ENCODE results near the gene CYP24A1.
"Not testable (repeated sequence)": the region's sequence is repeated elsewhere in the genome, so short reads cannot be mapped to it uniquely, and the experiment has no call there.

Gene CYP24A1

DNA sequence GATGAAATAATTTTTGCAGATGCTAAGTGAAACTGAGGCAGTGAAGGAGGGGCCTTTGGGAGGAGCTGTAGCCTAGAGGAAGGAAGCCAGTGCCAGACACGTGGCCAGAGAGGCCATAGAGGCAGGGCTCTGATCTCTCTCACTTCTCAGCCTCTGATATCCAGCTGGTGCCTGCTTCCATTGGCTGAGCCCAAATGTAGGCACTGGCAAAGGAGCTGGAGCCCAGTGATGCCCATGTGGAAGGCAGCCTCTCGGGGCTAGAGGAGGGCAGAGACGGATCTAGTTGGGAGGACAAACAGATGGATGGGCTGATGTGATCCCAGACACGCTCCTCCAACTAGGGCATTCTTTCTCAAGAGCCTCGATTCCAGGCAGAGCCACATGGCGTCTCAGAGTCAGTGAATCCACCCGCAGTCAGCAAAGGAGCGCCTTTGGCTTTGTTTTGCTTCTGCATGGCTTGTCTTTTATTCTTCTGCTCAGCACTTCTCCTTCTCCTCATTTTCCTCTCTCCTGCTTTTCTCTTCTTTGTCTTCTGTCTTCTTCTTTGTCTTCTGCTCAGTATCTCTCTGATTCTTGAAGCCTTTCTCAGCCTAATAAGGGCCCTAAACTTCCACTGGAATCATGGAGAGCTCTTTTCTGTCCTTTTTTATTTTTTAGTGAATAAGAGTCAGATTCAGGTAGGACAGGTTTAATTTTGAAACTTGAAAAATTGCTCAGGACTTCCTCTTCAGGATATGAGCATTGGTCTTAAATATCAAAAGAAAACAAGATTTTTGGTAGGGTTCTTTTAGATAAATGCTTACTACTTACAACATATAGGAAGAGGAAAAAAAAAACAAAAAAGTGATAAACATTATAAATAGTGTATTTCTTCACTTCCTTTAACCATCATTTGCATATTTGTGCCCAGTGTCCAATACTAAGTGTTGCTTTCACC lies 41.8 kb downstream of the CYP24A1 start:
- H2AFZ ChIP-seq (ENCODE audit: low read depth, low read length) = no peak overlapping the region
- ATAC-seq (ENCODE audit: insufficient read depth, low read depth) (no peak), DNase-seq (no peak)
- no peak overlapping the region for H3K4me3 ChIP-seq (ENCODE audit: low read depth in 1 of 2, low read length in 2 of 2)
- no peak for TF ChIP-seq CTCF (IDR thresholded peaks at IDR 0.05; ENCODE audit: borderline replicate concordance, extremely low read depth, low read length, poor library complexity, severe bottlenecking)
- no peak for TF ChIP-seq EZH2 (IDR thresholded peaks at IDR 0.05; ENCODE audit: borderline replicate concordance, low read depth, low read length, severe bottlenecking)
- H3K4me2 ChIP-seq (ENCODE audit: insufficient read depth, low read length) = no peak overlapping the region
- no peaks in the 10 kb centered on the region for H3K4me1 ChIP-seq (ENCODE audit: insufficient read depth, low read length)
- peaks cover 12% of the 10 kb centered on the region for H3K27me3 ChIP-seq (ENCODE audit: insufficient read depth, low read length, poor library complexity)
- no peak overlapping the region for H3K27ac ChIP-seq (ENCODE audit: low read length)
- H3K79me2 ChIP-seq (ENCODE audit: insufficient read depth, low read length) = no peaks in the 10 kb centered on the region
- no peaks in the 10 kb centered on the region for H3K9me3 ChIP-seq (ENCODE audit: insufficient read depth, low read length, severe bottlenecking)
- no peak overlapping the region for H3K9ac ChIP-seq (ENCODE audit: low read depth, low read length)
- no peaks in the 10 kb centered on the region for H3K36me3 ChIP-seq (ENCODE audit: insufficient read depth, low read length)
- H4K20me1 ChIP-seq (ENCODE audit: insufficient read depth, low read length) = no peaks in the 10 kb centered on the region

GRCh38 chr20:54131125-54131524 lies 42.7 kb downstream of the CYP24A1 start:
- DNase-seq; ATAC-seq (ENCODE audit: insufficient read depth, low read depth); H3K27ac ChIP-seq (ENCODE audit: low read length); H3K4me3 ChIP-seq (ENCODE audit: low read depth in 1 of 2, low read length in 2 of 2); H3K4me1 ChIP-seq (ENCODE audit: insufficient read depth, low read length); H3K9ac ChIP-seq (ENCODE audit: low read depth, low read length); H3K36me3 ChIP-seq (ENCODE audit: insufficient read depth, low read length); H3K9me3 ChIP-seq (ENCODE audit: insufficient read depth, low read length, severe bottlenecking); H2AFZ ChIP-seq (ENCODE audit: low read depth, low read length); H3K27me3 ChIP-seq (ENCODE audit: insufficient read depth, low read length, poor library complexity); H3K4me2 ChIP-seq (ENCODE audit: insufficient read depth, low read length); H3K79me2 ChIP-seq (ENCODE audit: insufficient read depth, low read length); H4K20me1 ChIP-seq (ENCODE audit: insufficient read depth, low read length): not testable (repeated sequence)

GRCh38 chr20:54129350-54129749 lies 44.4 kb downstream of the CYP24A1 start:
- no peak overlapping the region for H2AFZ ChIP-seq (ENCODE audit: low read depth, low read length)
- TF ChIP-seq EZH2 (IDR thresholded peaks at IDR 0.05; ENCODE audit: borderline replicate concordance, low read depth, low read length, severe bottlenecking) (no peak), CTCF (IDR thresholded peaks at IDR 0.05; ENCODE audit: borderline replicate concordance, extremely low read depth, low read length, poor library complexity, severe bottlenecking) (no peak)
- H3K4me2 ChIP-seq (ENCODE audit: insufficient read depth, low read length) = no peak overlapping the region
- no peaks in the 10 kb centered on the region for H3K36me3 ChIP-seq (ENCODE audit: insufficient read depth, low read length)
- H3K79me2 ChIP-seq (ENCODE audit: insufficient read depth, low read length) = no peaks in the 10 kb centered on the region
- no peaks in the 10 kb centered on the region for H3K9me3 ChIP-seq (ENCODE audit: insufficient read depth, low read length, severe bottlenecking)
- no peak overlapping the region for H3K4me3 ChIP-seq (ENCODE audit: low read depth in 1 of 2, low read length in 2 of 2)
- ATAC-seq (ENCODE audit: insufficient read depth, low read depth) (no peak), DNase-seq (no peak)
- H3K27me3 ChIP-seq (ENCODE audit: insufficient read depth, low read length, poor library complexity) = peaks cover 3% of the 10 kb centered on the region
- H3K4me1 ChIP-seq (ENCODE audit: insufficient read depth, low read length) = no peaks in the 10 kb centered on the region
- H3K9ac ChIP-seq (ENCODE audit: low read depth, low read length) = no peak overlapping the region
- no peaks in the 10 kb centered on the region for H4K20me1 ChIP-seq (ENCODE audit: insufficient read depth, low read length)
- H3K27ac ChIP-seq (ENCODE audit: low read length) = no peak overlapping the region

GRCh38 chr20:54127855-54128574 lies 45.8 kb downstream of the CYP24A1 start:
- Histone ChIP-seq H3K79me2 (ENCODE audit: insufficient read depth, low read length) (no peaks in the 10 kb centered on the region), H3K4me3 (ENCODE audit: low read depth in 1 of 2, low read length in 2 of 2) (no peak overlapping the region), H3K27ac (ENCODE audit: low read length) (no peak overlapping the region), H3K36me3 (ENCODE audit: insufficient read depth, low read length) (no peaks in the 10 kb centered on the region), H3K9ac (ENCODE audit: low read depth, low read length) (no peak overlapping the region), H3K27me3 (ENCODE audit: insufficient read depth, low read length, poor library complexity) (peaks cover 9% of the 10 kb centered on the region), H2AFZ (ENCODE audit: low read depth, low read length) (no peak overlapping the region), H4K20me1 (ENCODE audit: insufficient read depth, low read length) (no peaks in the 10 kb centered on the region), H3K9me3 (ENCODE audit: insufficient read depth, low read length, severe bottlenecking) (no peaks in the 10 kb centered on the region), H3K4me2 (ENCODE audit: insufficient read depth, low read length) (no peak overlapping the region), H3K4me1 (ENCODE audit: insufficient read depth, low read length) (no peaks in the 10 kb centered on the region)
- ATAC-seq (ENCODE audit: insufficient read depth, low read depth) (no peak), DNase-seq (no peak)
- no peak for TF ChIP-seq EZH2 (IDR thresholded peaks at IDR 0.05; ENCODE audit: borderline replicate concordance, low read depth, low read length, severe bottlenecking)
- TF ChIP-seq CTCF (IDR thresholded peaks at IDR 0.05; ENCODE audit: borderline replicate concordance, extremely low read depth, low read length, poor library complexity, severe bottlenecking) = no peak
